GM19023 (cell line): ENCODE results near the gene BCL2.

Experiments
- ATAC-seq: cut with Tn5 transposase; IDR thresholded peaks from one replicate; pipeline ENCODE4 v1.9.1; 2021; ENCODE audit warnings: mild to moderate bottlenecking, moderate library complexity; ENCODE audit not compliant: unreplicated experiment

The BCL2 gene

DNA sequence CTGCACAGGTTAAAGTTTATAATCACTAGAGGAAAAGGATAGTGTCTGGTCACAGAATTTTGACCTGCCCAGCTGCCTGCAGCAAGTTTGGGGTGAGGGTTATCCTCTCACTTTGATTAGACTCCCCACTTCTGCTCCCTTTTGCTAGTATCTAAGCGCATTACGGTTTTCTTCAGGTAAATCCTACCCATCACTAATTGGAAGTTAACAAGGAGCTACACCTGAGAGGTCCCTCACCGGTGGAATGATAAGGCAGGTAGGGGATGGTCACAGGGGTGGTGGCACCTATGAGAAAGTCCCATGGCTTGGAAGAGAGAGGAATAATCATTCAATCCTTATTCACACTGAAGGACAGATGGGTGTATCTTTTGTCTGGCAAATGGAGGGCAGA lies 7.6 kb downstream of the BCL2 start:
- no peak for ATAC-seq

DNA sequence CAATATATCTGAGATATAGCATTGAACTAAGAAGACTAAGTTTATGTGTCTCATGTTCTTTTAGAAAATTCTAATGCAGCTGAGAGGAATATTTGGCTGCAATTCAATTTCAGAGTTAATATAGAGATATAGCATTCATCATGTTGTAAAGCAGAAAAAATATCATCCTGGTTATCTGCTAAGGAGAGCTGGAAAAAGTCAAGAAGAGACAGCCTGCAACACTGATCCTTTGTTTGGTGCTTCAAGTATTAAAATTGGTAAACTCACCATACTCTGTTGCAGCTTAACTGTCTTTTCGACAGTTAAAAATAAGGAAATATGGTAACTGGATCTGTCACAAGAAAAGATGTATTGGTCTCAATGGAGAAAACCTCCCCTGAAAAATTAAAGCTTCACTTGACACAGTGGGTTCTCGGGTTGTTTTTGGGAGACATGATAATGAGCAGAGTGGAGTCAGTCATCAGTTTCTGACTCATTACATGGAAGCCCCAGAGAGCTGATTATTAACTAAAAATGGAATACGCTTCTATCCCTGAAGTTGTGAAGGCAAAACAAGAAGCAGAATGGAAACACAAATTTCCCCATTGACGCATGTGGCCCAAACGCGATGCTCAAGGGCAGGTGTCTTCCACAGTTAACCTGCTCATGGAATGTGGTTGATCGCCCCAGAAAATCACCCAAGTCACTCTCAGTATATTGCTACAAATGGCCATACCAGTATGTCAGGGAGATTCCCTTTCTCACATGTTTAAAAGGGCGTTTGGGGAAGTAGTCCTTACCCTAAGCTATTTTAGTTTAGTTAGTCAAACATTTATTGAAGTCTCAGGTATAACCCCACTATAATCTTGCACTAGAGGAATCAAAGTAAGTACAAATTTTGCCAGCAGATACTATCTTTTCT lies 8.2 kb downstream of the BCL2 start:
- ATAC-seq = peak; percentile 70

DNA sequence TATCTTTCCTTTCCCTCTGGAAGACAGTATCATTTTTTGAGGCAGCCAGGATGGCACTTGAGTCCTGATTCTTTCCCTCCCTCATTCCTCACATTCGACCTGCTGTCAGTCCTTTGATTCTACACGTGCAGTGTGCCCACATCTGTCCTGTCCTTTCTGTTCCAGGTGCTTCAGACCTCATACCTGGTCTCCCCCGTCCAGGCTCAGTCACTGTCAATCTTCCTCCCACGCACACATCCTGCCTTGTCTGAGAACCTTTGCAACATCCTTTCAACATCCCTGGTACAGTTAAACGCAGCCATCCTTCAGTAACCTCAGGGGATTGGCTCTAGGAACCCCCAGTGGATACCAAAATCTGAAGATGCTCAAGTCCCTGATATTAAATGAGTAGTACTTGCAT lies 10.1 kb downstream of the BCL2 start:
- ATAC-seq = no peak

GRCh38 chr18:63307551-63308200 lies 11.9 kb downstream of the BCL2 start:
- no peak for ATAC-seq

- ATAC-seq = no peak
Observed at GRCh38 chr18:63306819-63307550, 12.6 kb downstream of the BCL2 start.

DNA sequence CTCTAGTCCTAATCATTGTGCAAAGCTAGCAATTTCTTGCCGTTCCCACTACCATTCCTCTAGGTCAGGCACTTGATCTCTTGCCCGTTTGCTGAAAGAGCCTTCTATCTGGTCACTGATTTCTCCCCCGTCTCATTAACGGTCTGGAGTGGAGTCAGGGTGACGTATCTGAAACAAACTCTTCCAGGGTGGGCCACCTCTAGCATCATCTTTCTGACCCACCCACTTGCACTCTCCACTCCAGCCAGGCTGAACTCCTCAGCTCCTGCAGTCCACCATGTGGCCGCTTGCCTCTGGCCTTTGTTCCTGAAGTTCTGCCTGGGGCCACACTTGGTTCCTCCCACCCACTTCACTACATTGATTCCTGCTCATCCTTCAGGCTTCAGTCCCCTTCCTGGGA lies 13.3 kb downstream of the BCL2 start:
- ATAC-seq = no peak

GRCh38 chr18:63303547-63303946 lies 16.0 kb downstream of the BCL2 start:
- ATAC-seq = no peak

- ATAC-seq = no peak
Observed at GRCh38 chr18:63302636-63303405, 16.7 kb downstream of the BCL2 start.

DNA sequence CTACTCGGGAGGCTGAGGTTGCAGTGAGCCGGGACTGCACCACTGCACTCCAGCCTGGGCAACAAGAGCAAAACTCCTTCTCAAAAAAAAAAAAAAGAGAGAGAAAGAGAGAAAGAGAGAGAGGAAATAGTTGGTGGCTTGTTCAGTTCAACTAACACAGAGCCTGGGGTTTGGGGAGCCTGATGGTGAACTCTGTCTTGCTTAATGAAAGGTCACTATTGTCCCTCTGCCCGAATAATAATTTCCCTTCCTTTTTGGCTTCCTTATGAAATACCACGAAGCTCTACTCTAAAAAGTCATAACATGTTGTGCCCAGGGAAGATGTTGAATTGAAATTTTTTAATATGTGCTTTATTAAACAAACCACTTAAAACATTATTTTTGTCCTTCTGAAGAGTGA lies 17.3 kb downstream of the BCL2 start:
- ATAC-seq = no peak

GRCh38 chr18:63301434-63301833 lies 18.1 kb downstream of the BCL2 start:
- no peak for ATAC-seq

DNA sequence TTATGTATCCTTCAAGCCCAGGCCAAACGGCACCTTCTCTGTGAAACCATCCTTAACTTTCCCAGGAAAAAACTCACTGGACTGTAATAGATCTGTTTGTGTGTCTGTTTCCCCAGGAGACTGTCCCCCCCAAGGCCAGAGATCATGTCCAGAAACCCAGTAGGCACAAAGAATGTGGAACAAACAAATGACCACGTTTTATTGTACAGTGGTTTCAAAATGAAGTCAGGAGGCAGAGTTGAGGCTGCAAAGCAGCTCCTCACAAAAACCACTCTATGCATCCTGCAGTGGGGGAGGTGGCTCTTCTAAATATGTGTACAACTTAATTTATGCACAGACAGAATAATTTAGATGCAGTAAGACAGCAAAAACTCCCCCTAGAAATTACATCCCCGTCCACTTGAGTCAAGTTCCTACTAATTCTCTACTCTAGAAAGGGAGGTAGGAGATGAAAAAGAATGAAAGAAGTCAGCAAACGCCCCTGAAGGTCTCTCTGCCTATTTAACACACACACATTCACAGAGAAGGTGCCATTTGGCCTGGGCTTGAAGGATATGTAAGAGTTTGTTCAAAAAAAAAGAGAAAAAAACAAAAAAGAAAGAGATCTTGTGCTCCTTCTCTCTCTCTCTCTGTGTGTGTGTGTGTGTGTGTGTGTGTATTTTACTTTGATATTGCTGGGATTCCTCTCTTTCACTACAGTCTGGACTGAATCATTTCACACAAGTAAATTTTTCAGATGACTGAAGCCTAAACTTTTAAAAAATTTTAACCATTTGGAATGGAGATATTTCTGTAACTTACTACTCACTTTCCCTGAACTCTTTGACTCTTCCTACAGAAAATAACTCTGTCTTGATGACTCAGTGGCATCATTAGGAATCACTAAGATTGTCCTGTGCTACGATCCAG lies 19.5 kb downstream of the BCL2 start:
- peak; percentile 73 for ATAC-seq

DNA sequence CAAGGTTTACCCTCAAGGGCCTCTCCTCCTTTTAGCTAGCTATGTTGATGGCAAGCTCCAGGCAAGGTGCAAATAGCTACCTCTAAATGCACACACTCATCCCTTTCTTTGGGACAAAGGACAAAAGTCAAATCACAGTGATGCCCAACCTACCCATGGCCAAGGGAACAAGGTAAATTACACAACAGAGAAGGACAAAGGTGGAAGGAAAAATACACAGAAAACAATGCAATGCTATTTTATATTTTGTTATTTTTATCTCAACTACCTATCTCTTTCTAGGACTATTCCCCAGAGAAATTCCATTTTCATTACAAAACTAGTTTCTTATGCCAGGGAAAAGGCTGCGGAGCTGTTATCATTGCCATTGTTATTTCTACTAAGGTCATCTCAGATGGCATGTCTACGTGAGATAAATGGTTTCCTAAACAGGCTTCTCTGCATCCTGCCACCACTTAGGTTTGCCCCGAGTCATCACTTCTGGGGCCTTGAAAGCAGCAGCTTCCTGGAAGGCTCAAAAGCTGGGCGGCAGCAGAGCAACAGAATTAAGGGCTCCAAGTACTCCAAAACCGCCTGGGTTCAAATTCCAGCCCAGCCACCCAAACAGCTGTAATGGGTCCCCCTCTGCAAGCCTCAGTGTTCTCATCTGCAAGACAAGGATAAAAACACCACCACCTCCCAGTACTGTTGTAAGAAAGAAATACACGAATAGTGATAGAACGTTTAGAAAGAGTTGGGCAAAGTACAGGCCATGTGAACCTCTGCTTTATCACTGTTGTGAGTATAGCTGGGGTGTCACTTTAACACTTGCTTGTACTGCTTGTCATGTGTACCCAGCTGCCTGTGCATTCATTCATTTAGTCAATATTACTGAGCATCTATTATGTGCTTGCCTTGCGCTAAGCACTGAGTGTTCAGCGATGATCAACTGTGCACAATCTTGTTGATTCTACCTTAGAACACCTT lies 20.9 kb downstream of the BCL2 start:
- no peak for ATAC-seq

GRCh38 chr18:63297687-63298399 lies 21.7 kb downstream of the BCL2 start:
- no peak for ATAC-seq

DNA sequence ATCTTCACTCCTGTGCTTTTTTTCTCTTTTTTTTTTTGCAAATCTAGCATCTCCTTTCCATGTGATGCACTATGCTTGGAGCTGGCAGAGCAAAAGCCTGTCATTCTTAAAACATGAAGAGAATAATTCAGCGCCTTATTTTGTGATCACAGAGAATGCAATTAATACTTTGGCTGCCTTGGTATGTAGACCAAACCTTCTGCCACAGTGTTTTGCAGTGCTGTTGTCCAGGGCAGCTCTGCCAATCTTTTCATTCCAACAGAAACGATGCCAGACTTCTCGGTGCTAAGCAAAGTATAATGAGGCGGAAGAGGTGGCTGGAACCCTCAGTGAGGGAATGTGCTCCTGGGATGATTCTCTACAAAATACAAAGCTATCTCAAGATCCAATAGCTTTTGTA lies 25.6 kb downstream of the BCL2 start:
- no peak for ATAC-seq

GRCh38 chr18:63292831-63293683 lies 26.5 kb downstream of the BCL2 start:
- peak; percentile 63 for ATAC-seq

- ATAC-seq = no peak
Observed at GRCh38 chr18:63291278-63291677, 28.3 kb downstream of the BCL2 start.

GRCh38 chr18:63290821-63291200 lies 28.8 kb downstream of the BCL2 start:
- ATAC-seq = no peak
